ENCODE measurements around the gene STXBP4. TPM values are rescaled to one million over a fixed set of nuclear protein-coding genes. Genes with fewer than 3 reads are reported as not detected.

Gene STXBP4
- total and polyA plus RNA-seq, 2 donors (not counting 3 experiments of a cell fraction or from before 2014, with no cell fraction given): 1.9 to 12.9 TPM

GRCh38 chr17:55162556-55162946, 194.0 kb downstream of the STXBP4 start:
- Histone ChIP-seq H3K79me2 (ENCODE audit: control insufficient read depth, insufficient read depth, low read length) (no peaks in the 10 kb centered on the region), H3K36me3 (ENCODE audit: control insufficient read depth in 2 of 2, extremely low read depth in 1 of 2, insufficient read depth in 2 of 2, low read length in 2 of 2) (no peaks in the 10 kb centered on the region), H3K4me2 (ENCODE audit: insufficient read depth, low read length) (peak overlapping the region; percentile 56), H3K9me1 (replicated peaks; ENCODE audit: control insufficient read depth, extremely low read depth, insufficient read depth, low read length) (no peaks in the 10 kb centered on the region), H2AFZ (ENCODE audit: low read depth, low read length) (no peak overlapping the region), H3K9me3 (replicated peaks; ENCODE audit: control insufficient read depth, insufficient read depth, low read length) (no peaks in the 10 kb centered on the region), H3K9ac (replicated peaks; ENCODE audit: extremely low read depth, insufficient read depth, low read length) (no peak overlapping the region), H3K27ac (ENCODE audit: insufficient read depth, low read depth, low read length) (peak overlapping the region; percentile 14), H3K4me3 (replicated peaks in 1 of 3; ENCODE audit: insufficient read depth in 1 of 3, low read depth in 1 of 3, low read length in 3 of 3) (no peak overlapping the region), H3K4me1 (ENCODE audit: control insufficient read depth, extremely low read depth, insufficient read depth, low read length) (peaks cover 33% of the 10 kb centered on the region), H4K20me1 (replicated peaks; ENCODE audit: control insufficient read depth, extremely low read depth, insufficient read depth, low read length) (no peaks in the 10 kb centered on the region), H3K27me3 (ENCODE audit: control insufficient read depth in 2 of 2, insufficient read depth in 2 of 2, low read length in 2 of 2) (no peaks in the 10 kb centered on the region)
- FAIRE-seq (no peak), DNase-seq (ENCODE audit: low read depth, low spot score) (no peak)
- ChIA-PET CTCF (no interaction called here), POLR2A (no interaction called here)
- no TSS peak for BruUV-seq (replicated peaks)
- TF ChIP-seq FOS (IDR thresholded peaks at IDR 0.05; ENCODE audit: borderline replicate concordance, insufficient read depth, low read length) (no peak), GATA2 (IDR thresholded peaks at IDR 0.05; ENCODE audit: insufficient read depth, insufficient read length, low read depth, low read length) (no peak), MAX (IDR thresholded peaks at IDR 0.05; ENCODE audit: insufficient read depth, insufficient read length) (no peak), POLR2AphosphoS5 (IDR thresholded peaks at IDR 0.05; ENCODE audit: insufficient read depth, low read depth, low read length) (no peak), EZH2 (IDR thresholded peaks at IDR 0.05; ENCODE audit: borderline replicate concordance, low read depth, low read length, severe bottlenecking) (no peak), JUN (IDR thresholded peaks at IDR 0.05; ENCODE audit: borderline replicate concordance, insufficient read depth, insufficient read length, low read depth) (no peak), MYC (IDR thresholded peaks at IDR 0.05; ENCODE audit: low read depth, low read length) (no peak), CTCF (IDR thresholded peaks at IDR 0.05; ENCODE audit: extremely low read depth in 1 of 2, insufficient read depth in 1 of 2, low read depth in 1 of 2, low read length in 2 of 2) (no peak), POLR2A (IDR thresholded peaks at IDR 0.05; ENCODE audit: low read depth, low read length) (no peak)
- intact Hi-C loops (cut with micrococcal nuclease) (loop anchor here (1.0 kb wide), 1 partner anchor 15 kb away; no protein-coding TSS in a partner anchor), dilution Hi-C loops (cut with MboI; ENCODE audit: extremely low pct_ligation_motif_present, low sequenced_read_pairs) (no loop called here)
